Measurements from ENCODE around the gene CMTM8. TPM values are rescaled to one million over a fixed set of nuclear protein-coding genes. Genes with fewer than 3 reads are reported as not detected.
A peak's percentile ranks its signal among the peaks of the same experiment; 100 is the strongest.

The CMTM8 gene
- total and polyA plus RNA-seq, 7 experiments from 2014 or later: 7.4 to 13.6 (median 8.6) TPM

GRCh38 chr3:32296251-32297204 is 58.0 kb downstream of the CMTM8 start:
- peak overlapping the region; percentile 53 for H3K27ac ChIP-seq (ENCODE audit: low read depth, low read length)
- peak overlapping the region; percentile 60 to 80 (median 72) for H3K4me3 Mint-ChIP-seq

GRCh38 chr3:32297366-32297765 is 58.9 kb downstream of the CMTM8 start:
- peak; percentile 86 for ATAC-seq
- POLR2A ChIA-PET: interaction anchor here (0.6 to 1.9 kb wide), 11 partner anchors 9 to 136 kb away, joined by 3 to 6 read pairs (median 3); no protein-coding TSS in a partner anchor
- intact Hi-C loops (cut with micrococcal nuclease): loop anchor here (1.0 to 2.0 kb wide), 5 partner anchors 15 to 171 kb away; partner anchors contain the start of gene CMTM8 (in 1 of the 2)
- Histone ChIP-seq H3K27ac (ENCODE audit: low read depth, low read length) (peak overlapping the region; percentile 53), H3K4me1 (ENCODE audit: control insufficient read depth in 2 of 2, insufficient read depth in 2 of 2, low read length in 2 of 2) (peaks cover 22 to 27% of the 10 kb centered on the region in 2 donors), H3K4me3 (ENCODE audit: low read length) (no peak overlapping the region), H3K27me3 (ENCODE audit: control insufficient read depth in 2 of 2, insufficient read depth in 2 of 2, low read length in 2 of 2) (no peaks in the 10 kb centered on the region), H3K36me3 (ENCODE audit: control insufficient read depth in 2 of 3, insufficient read depth in 3 of 3, low read length in 3 of 3) (no peaks in the 10 kb centered on the region), H3K9me3 (ENCODE audit: control insufficient read depth in 2 of 3, low read length in 3 of 3) (no peaks in the 10 kb centered on the region)
- no peaks in the 10 kb centered on the region for H3K9me3 Mint-ChIP-seq
- peaks cover 0 to 12% (median 0%) of the 10 kb centered on the region in 5 donors for H3K36me3 Mint-ChIP-seq
- H3K4me3 Mint-ChIP-seq: peak overlapping the region in 9 of 10 donors; percentile 16 to 74 (median 64)
- peak overlapping the region; percentile 89 to 99 (median 90) for H3K27ac Mint-ChIP-seq
- peak in 7 of 9 donors; percentile 22 to 73 (median 30) for DNase-seq
- CTCF ChIA-PET: interaction anchor here (0.6 to 18.0 kb wide), 19 partner anchors 9 to 171 kb away, joined by 3 to 224 read pairs (median 4); no protein-coding TSS in a partner anchor
- H3K4me1 Mint-ChIP-seq: peaks cover 25 to 65% (median 47%) of the 10 kb centered on the region in 7 donors
- H3K27me3 Mint-ChIP-seq: no peaks in the 10 kb centered on the region

More at GRCh38 chr3:32296251-32297204, 58.0 kb downstream of the CMTM8 start:
- POLR2A ChIA-PET: interaction anchor here (0.6 to 1.9 kb wide), 8 partner anchors 10 to 120 kb away, joined by 3 to 15 read pairs (median 4); partner anchors contain the start of gene CMTM7
- Histone ChIP-seq H3K9me3 (ENCODE audit: control insufficient read depth in 2 of 3, low read length in 3 of 3) (no peaks in the 10 kb centered on the region), H3K4me1 (ENCODE audit: control insufficient read depth in 2 of 2, insufficient read depth in 2 of 2, low read length in 2 of 2) (peaks cover 15 to 18% of the 10 kb centered on the region in 2 donors), H3K4me3 (ENCODE audit: low read length) (no peak overlapping the region), H3K36me3 (ENCODE audit: control insufficient read depth in 2 of 3, insufficient read depth in 3 of 3, low read length in 3 of 3) (no peaks in the 10 kb centered on the region), H3K27me3 (ENCODE audit: control insufficient read depth in 2 of 2, insufficient read depth in 2 of 2, low read length in 2 of 2) (no peaks in the 10 kb centered on the region)
- Mint-ChIP-seq H3K9me3 (no peaks in the 10 kb centered on the region), H3K4me1 (peaks cover 21 to 65% (median 39%) of the 10 kb centered on the region in 7 donors), H3K36me3 (peaks cover 0 to 8% (median 5%) of the 10 kb centered on the region in 5 donors), H3K27me3 (no peaks in the 10 kb centered on the region), H3K27ac (peak overlapping the region; percentile 89 to 99 (median 95))
- intact Hi-C loops (cut with micrococcal nuclease): loop anchor here (1.0 to 2.0 kb wide), 14 partner anchors 16 to 172 kb away; partner anchors contain the start of gene CMTM8 (in 2 of the 2)
- DNase-seq (peak; percentile 35 to 73 (median 62)), ATAC-seq (peak; percentile 89)
- CTCF ChIA-PET: interaction anchor here (0.5 to 18.0 kb wide), 30 partner anchors 8 to 487 kb away, joined by 3 to 224 read pairs (median 3); no protein-coding TSS in a partner anchor

GRCh38 chr3:32301426-32301825 is 62.9 kb downstream of the CMTM8 start:
- intact Hi-C loops (cut with micrococcal nuclease): loop anchor here in 1 of 2 donors (10.0 kb wide), 3 partner anchors 187 to 767 kb away; partner anchors contain the start of gene STT3B
- CTCF ChIA-PET: interaction anchor here (1.0 to 18.0 kb wide), 2 partner anchors 11 to 32 kb away, joined by 3 to 224 read pairs; no protein-coding TSS in a partner anchor

GRCh38 chr3:32302601-32303398 is 64.3 kb downstream of the CMTM8 start:
- H3K9me3 Mint-ChIP-seq: peaks cover 0 to 13% (median 0%) of the 10 kb centered on the region in 11 donors
- Histone ChIP-seq H3K4me1 (ENCODE audit: control insufficient read depth in 2 of 2, insufficient read depth in 2 of 2, low read length in 2 of 2) (peaks cover 29 to 33% of the 10 kb centered on the region in 2 donors), H3K27ac (ENCODE audit: low read depth, low read length) (peak overlapping the region; percentile 66), H3K27me3 (ENCODE audit: control insufficient read depth in 2 of 2, insufficient read depth in 2 of 2, low read length in 2 of 2) (no peaks in the 10 kb centered on the region), H3K36me3 (ENCODE audit: control insufficient read depth in 2 of 3, insufficient read depth in 3 of 3, low read length in 3 of 3) (no peaks in the 10 kb centered on the region), H3K9me3 (ENCODE audit: control insufficient read depth in 2 of 3, low read length in 3 of 3) (no peaks in the 10 kb centered on the region), H3K4me3 (ENCODE audit: low read length) (peak overlapping the region; percentile 8)
- no peaks in the 10 kb centered on the region for H3K27me3 Mint-ChIP-seq
- H3K36me3 Mint-ChIP-seq: peaks cover 4 to 36% (median 7%) of the 10 kb centered on the region in 5 donors
- peaks cover 27 to 79% (median 70%) of the 10 kb centered on the region in 7 donors for H3K4me1 Mint-ChIP-seq
- intact Hi-C loops (cut with micrococcal nuclease): loop anchor here (1.0 to 10.0 kb wide), 8 partner anchors 11 to 768 kb away; partner anchors contain the start of genes CMTM6 (in 1 of the 2), DYNC1LI1 (in 1 of the 2) and STT3B (in 1 of the 2)
- CTCF ChIA-PET: interaction anchor here (0.8 to 18.0 kb wide), 4 partner anchors 9 to 71 kb away, joined by 3 to 224 read pairs (median 7); no protein-coding TSS in a partner anchor
- ATAC-seq: no peak
- H3K4me3 Mint-ChIP-seq: peak overlapping the region; percentile 72 to 88 (median 80)
- POLR2A ChIA-PET: interaction anchor here (0.6 to 4.6 kb wide), 15 partner anchors 10 to 1537 kb away, joined by 3 to 26 read pairs (median 4); no protein-coding TSS in a partner anchor
- peak in 1 of 9 donors; percentile 12 for DNase-seq
- peak overlapping the region; percentile 94 to 99 (median 96) for H3K27ac Mint-ChIP-seq

More at GRCh38 chr3:32301426-32301825, 62.9 kb downstream of the CMTM8 start:
- H3K27me3 ChIP-seq (ENCODE audit: control insufficient read depth in 2 of 2, insufficient read depth in 2 of 2, low read length in 2 of 2): no peaks in the 10 kb centered on the region
- DNase-seq: no peak
- POLR2A ChIA-PET: interaction anchor here (0.7 to 4.6 kb wide), 4 partner anchors 12 to 92 kb away, joined by 3 to 26 read pairs (median 12); no protein-coding TSS in a partner anchor
- Mint-ChIP-seq H3K9me3 (peaks cover 0 to 8% (median 0%) of the 10 kb centered on the region in 11 donors), H3K27me3 (no peaks in the 10 kb centered on the region), H3K4me1 (peaks cover 32 to 85% (median 75%) of the 10 kb centered on the region in 7 donors), H3K36me3 (peaks cover 0 to 29% (median 4%) of the 10 kb centered on the region in 5 donors), H3K4me3 (peak overlapping the region in 3 of 10 donors; percentile 5 to 85 (median 16)), H3K27ac (peak overlapping the region; percentile 36 to 99 (median 96))
- no peak overlapping the region for H3K27ac ChIP-seq (ENCODE audit: low read depth, low read length)
- H3K4me1 ChIP-seq (ENCODE audit: control insufficient read depth in 2 of 2, insufficient read depth in 2 of 2, low read length in 2 of 2): peaks cover 35 to 43% of the 10 kb centered on the region in 2 donors
- no peak for ATAC-seq
- no peaks in the 10 kb centered on the region for H3K36me3 ChIP-seq (ENCODE audit: control insufficient read depth in 2 of 3, insufficient read depth in 3 of 3, low read length in 3 of 3)
- no peaks in the 10 kb centered on the region for H3K9me3 ChIP-seq (ENCODE audit: control insufficient read depth in 2 of 3, low read length in 3 of 3)
- H3K4me3 ChIP-seq (ENCODE audit: low read length): no peak overlapping the region

GRCh38 chr3:32303399-32303747 is 64.9 kb downstream of the CMTM8 start:
- no peaks in the 10 kb centered on the region for H3K27me3 ChIP-seq (ENCODE audit: control insufficient read depth in 2 of 2, insufficient read depth in 2 of 2, low read length in 2 of 2)
- no peaks in the 10 kb centered on the region for H3K9me3 ChIP-seq (ENCODE audit: control insufficient read depth in 2 of 3, low read length in 3 of 3)
- H3K27me3 Mint-ChIP-seq: no peaks in the 10 kb centered on the region
- H3K36me3 Mint-ChIP-seq: peaks cover 4 to 38% (median 7%) of the 10 kb centered on the region in 5 donors
- H3K4me1 Mint-ChIP-seq: peaks cover 25 to 79% (median 66%) of the 10 kb centered on the region in 7 donors
- DNase-seq (peak in 7 of 9 donors; percentile 17 to 76 (median 54)), ATAC-seq (peak; percentile 84)
- H3K4me1 ChIP-seq (ENCODE audit: control insufficient read depth in 2 of 2, insufficient read depth in 2 of 2, low read length in 2 of 2): peaks cover 29 to 32% of the 10 kb centered on the region in 2 donors
- H3K4me3 Mint-ChIP-seq: peak overlapping the region; percentile 72 to 88 (median 80)
- no peaks in the 10 kb centered on the region for H3K36me3 ChIP-seq (ENCODE audit: control insufficient read depth in 2 of 3, insufficient read depth in 3 of 3, low read length in 3 of 3)
- peak overlapping the region; percentile 66 for H3K27ac ChIP-seq (ENCODE audit: low read depth, low read length)
- POLR2A ChIA-PET: interaction anchor here (0.6 to 4.6 kb wide), 12 partner anchors 10 to 1538 kb away, joined by 3 to 26 read pairs (median 7); no protein-coding TSS in a partner anchor
- intact Hi-C loops (cut with micrococcal nuclease): loop anchor here (1.0 to 10.0 kb wide), 8 partner anchors 10 to 769 kb away; partner anchors contain the start of genes CMTM6 (in 1 of the 2), DYNC1LI1 (in 1 of the 2) and STT3B (in 1 of the 2)
- H3K4me3 ChIP-seq (ENCODE audit: low read length): peak overlapping the region; percentile 8
- peak overlapping the region; percentile 94 to 99 (median 96) for H3K27ac Mint-ChIP-seq
- CTCF ChIA-PET: interaction anchor here (0.8 to 18.0 kb wide), 5 partner anchors 9 to 126 kb away, joined by 3 to 224 read pairs (median 4); no protein-coding TSS in a partner anchor
- H3K9me3 Mint-ChIP-seq: peaks cover 0 to 13% (median 0%) of the 10 kb centered on the region in 11 donors

Measured in naive thymus-derived CD4-positive, alpha-beta T cell (primary cell).